HG02759 (cell line): Measurements from ENCODE around the gene PDGFRB.

Experiments used
- ATAC-seq: cut with Tn5 transposase; IDR thresholded peaks from one replicate; pipeline ENCODE4 v1.9.1; 2021; ENCODE audit warnings: mild to moderate bottlenecking, moderate library complexity; ENCODE audit not compliant: unreplicated experiment

PDGFRB gene

GRCh38 chr5:150164211-150164980 is 8.8 kb upstream of the PDGFRB start:
- no peak for ATAC-seq

GRCh38 chr5:150163547-150164059 is 8.0 kb upstream of the PDGFRB start:
- no peak for ATAC-seq

GRCh38 chr5:150163035-150163434 is 7.4 kb upstream of the PDGFRB start:
- no peak for ATAC-seq

GRCh38 chr5:150162142-150162513 is 6.5 kb upstream of the PDGFRB start:
- ATAC-seq: no peak

- peak; percentile 88 for ATAC-seq
Measured at GRCh38 chr5:150161242-150162141, 5.8 kb upstream of the PDGFRB start.

GRCh38 chr5:150160448-150161081 is 4.9 kb upstream of the PDGFRB start:
- ATAC-seq: no peak

- ATAC-seq: no peak
Measured at GRCh38 chr5:150159741-150160179, 4.1 kb upstream of the PDGFRB start.

GRCh38 chr5:150159031-150159430 is 3.4 kb upstream of the PDGFRB start:
- ATAC-seq: no peak

- no peak for ATAC-seq
Measured at GRCh38 chr5:150158170-150158949, 2.7 kb upstream of the PDGFRB start.

GRCh38 chr5:150157168-150157567 is 1.5 kb upstream of the PDGFRB start:
- ATAC-seq: no peak

- ATAC-seq: no peak
Measured at GRCh38 chr5:150156540-150156939, 895 bp upstream of the PDGFRB start.

GRCh38 chr5:150156027-150156368 is 353 bp upstream of the PDGFRB start:
- no peak for ATAC-seq

GRCh38 chr5:150154618-150155128 is 972 bp downstream of the PDGFRB start:
- ATAC-seq: no peak

- ATAC-seq: no peak
Measured at GRCh38 chr5:150153957-150154617, 1.6 kb downstream of the PDGFRB start.

GRCh38 chr5:150153483-150153882 is 2.2 kb downstream of the PDGFRB start:
- ATAC-seq: no peak

GRCh38 chr5:150152636-150153462 is 2.8 kb downstream of the PDGFRB start:
- no peak for ATAC-seq

GRCh38 chr5:150149618-150150017 is 6.0 kb downstream of the PDGFRB start:
- no peak for ATAC-seq

GRCh38 chr5:150148117-150148927 is 7.3 kb downstream of the PDGFRB start:
- ATAC-seq: no peak
